ENCODE data around the gene BACH2. TPM values are rescaled to one million over a fixed set of nuclear protein-coding genes. Genes with fewer than 3 reads are reported as not detected.
"Not testable (repeated sequence)": the region's sequence is repeated elsewhere in the genome, so short reads cannot be mapped to it uniquely, and the experiment has no call there.

The BACH2 gene
- total RNA-seq, 1 donor from 2014 or later, result 0.76 TPM

GRCh38 chr6:90209527-90209926 is 87.1 kb downstream of the BACH2 start:
- ATAC-seq, result no peak

GRCh38 chr6:90208690-90209089 is 88.0 kb downstream of the BACH2 start:
- ATAC-seq, result not testable (repeated sequence)

GRCh38 chr6:90204327-90205056 is 92.2 kb downstream of the BACH2 start:
- ATAC-seq, result peak; percentile 97

GRCh38 chr6:90203672-90204071 is 93.0 kb downstream of the BACH2 start:
- no peak for ATAC-seq

- ATAC-seq, result no peak
Observed at GRCh38 chr6:90202156-90202555, 94.5 kb downstream of the BACH2 start.

GRCh38 chr6:90199900-90200299 is 96.7 kb downstream of the BACH2 start:
- ATAC-seq, result no peak

- ATAC-seq, result no peak
Observed at GRCh38 chr6:90198758-90199425, 97.8 kb downstream of the BACH2 start.

- ATAC-seq, result peak; percentile 95
Observed at GRCh38 chr6:90197854-90198496, 98.7 kb downstream of the BACH2 start.

GRCh38 chr6:90195094-90195829 is 101.4 kb downstream of the BACH2 start:
- no peak for ATAC-seq

- no peak for ATAC-seq
Observed at GRCh38 chr6:90194371-90194841, 102.2 kb downstream of the BACH2 start.

- ATAC-seq, result no peak
Observed at GRCh38 chr6:90193359-90193758, 103.3 kb downstream of the BACH2 start.

GRCh38 chr6:90192857-90193256 is 103.8 kb downstream of the BACH2 start:
- no peak for ATAC-seq

- no peak for ATAC-seq
Observed at GRCh38 chr6:90190752-90191395, 105.8 kb downstream of the BACH2 start.

- no peak for ATAC-seq
Observed at GRCh38 chr6:90190131-90190530, 106.5 kb downstream of the BACH2 start.

GRCh38 chr6:90187437-90188121 is 109.1 kb downstream of the BACH2 start:
- no peak for ATAC-seq

GRCh38 chr6:90186637-90187371 is 109.8 kb downstream of the BACH2 start:
- peak; percentile 64 for ATAC-seq

- ATAC-seq, result no peak
Observed at GRCh38 chr6:90186026-90186425, 110.6 kb downstream of the BACH2 start.

- ATAC-seq, result peak; percentile 42
Observed at GRCh38 chr6:90184334-90185298, 112.0 kb downstream of the BACH2 start.

- no peak for ATAC-seq
Observed at GRCh38 chr6:90183587-90184333, 112.9 kb downstream of the BACH2 start.

Measured in esophagus mucosa (tissue), 1 donor.